Activated T-cell treated with anti-CD3 and anti-CD28 coated beads, Interleukin-2, amount 50 U/mL, for 48 hours (primary cell): ENCODE data around the gene RPS2.
"Not testable (repeated sequence)": the region's sequence is repeated elsewhere in the genome, so short reads cannot be mapped to it uniquely, and the experiment has no call there.

Experiments
- DNase-seq, 2 experiments: peaks; one replicate each; pipeline ENCODE4 v3.0.0-alpha.2; 2020

RPS2 gene

DNA sequence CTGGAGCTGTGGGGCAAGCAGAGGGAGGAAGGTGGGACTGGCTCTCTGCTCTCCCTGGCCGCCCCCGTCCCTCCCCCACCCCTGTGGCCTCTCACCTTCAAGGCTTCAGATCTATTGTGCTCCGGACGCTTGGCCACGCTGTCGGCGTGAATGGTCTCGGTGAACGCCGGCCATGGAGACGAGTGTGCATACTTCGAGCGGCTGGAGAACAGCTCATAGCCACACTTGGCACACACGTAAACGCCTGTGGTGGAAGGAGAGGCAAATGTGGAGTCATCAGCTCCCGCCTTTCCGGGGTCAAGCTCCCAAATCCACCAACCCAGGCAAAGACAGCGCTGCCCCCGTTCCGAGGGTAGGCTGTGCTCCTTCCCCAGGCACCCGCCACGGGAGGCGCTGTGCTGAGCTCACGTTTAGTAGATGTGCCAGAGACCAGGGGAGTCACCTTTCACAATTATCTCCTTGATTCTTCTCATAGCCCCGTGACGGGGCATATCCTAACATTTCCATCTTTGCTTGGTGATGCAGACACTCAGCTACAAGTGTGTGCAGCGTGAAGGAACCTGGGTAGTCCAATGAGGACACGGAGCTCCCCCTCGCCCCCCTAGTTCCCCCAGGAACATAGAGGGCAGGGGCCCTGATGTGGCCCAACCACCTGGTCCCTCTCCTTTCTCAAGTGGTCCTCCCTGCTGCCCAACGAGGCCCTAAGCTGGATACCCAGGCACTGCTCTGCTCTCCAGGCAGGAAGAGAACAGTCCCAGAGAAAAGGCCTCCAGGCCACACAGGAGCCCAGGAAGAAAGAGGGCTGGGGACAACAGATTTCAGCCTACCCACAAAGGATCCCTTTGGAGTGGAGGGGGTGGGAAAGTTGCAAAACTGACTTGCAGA, 23.2 kb downstream of the RPS2 start:
- DNase-seq, result no peak

DNA sequence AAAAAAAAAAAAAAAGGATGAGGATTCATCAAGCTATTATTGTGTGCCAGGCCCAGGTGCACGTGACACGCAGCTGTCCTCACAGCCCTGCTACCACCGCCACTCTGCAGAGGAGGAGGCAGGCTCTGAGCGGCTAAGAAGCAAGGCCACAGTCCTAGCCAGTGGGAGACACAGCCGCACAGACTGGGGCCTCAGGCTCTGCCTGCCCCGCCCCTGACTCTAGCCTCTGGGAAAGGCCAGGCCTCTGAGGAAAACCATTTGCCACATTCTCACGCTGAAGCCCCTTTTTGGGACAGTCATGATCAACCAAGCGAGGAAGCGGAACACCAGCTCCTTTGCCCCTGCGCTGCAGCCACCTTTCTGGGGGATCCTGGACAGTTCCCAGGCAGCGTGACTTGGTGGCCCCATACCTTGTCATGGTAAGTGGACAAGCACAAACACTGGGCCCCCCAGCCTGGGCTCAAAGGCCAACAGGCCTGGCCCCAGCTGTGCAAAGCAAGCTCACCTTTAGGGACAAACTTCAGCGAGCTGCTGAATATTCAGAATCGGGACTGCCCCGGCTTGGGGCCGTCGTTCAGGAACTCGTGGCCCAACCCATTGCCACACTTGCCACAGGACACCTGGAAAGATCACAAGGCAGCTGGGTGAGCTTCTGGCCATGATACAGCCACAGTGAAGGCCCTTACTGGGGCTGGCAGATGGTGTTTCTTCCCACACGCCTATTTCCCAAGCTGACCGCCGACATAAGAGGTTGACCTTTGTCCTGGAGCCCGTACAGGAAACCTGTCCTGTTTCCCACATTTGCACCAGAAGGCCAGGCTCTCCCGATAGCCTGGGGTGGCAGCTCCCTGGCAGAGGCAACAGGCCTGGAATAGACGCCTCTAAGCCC, 24.1 kb downstream of the RPS2 start:
- no peak for DNase-seq

DNA sequence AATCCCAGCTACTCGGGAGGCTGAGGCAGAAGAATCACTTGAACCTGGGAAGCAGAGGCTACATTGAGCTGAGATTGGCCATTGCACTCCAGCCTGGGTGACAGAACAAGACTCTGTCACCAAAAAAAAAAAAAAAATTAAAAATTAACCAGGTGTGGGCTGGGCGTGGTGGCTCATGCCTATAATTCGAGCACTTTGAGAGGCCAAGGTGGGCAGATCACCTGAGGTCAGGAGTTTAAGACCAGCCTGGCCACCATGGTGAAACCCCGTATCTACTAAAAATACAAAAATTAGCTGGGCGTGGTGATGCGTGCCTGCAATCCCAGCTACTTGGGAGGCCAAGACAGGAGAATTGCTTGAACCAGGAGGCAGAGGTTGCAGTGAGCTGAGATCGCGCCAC, 24.8 kb downstream of the RPS2 start:
- DNase-seq, result not testable (repeated sequence)

- DNase-seq, result no peak
These were observed 25.7 kb downstream of the RPS2 start for GRCh38 chr16:1938910-1939309.

DNA sequence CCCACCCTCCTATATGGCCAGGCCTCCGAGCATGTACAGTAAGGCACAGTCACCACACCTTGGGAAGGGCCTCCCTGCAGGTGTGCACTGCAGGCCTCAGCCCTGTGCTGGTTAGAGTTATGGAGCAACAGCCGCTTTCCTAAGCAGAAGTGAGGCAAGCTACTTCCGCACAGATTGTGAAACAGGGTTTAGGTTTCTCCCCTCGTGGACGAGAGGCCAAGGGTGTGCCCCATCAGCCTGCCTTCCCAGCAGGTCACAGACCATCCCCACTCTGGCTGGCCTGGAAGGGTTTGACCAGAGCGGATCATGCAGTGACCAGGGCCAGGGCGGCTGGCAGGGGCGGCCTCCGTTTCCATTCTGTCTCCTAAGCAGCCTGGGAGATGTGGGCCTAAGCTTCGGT, 26.3 kb downstream of the RPS2 start:
- DNase-seq, result no peak

DNA sequence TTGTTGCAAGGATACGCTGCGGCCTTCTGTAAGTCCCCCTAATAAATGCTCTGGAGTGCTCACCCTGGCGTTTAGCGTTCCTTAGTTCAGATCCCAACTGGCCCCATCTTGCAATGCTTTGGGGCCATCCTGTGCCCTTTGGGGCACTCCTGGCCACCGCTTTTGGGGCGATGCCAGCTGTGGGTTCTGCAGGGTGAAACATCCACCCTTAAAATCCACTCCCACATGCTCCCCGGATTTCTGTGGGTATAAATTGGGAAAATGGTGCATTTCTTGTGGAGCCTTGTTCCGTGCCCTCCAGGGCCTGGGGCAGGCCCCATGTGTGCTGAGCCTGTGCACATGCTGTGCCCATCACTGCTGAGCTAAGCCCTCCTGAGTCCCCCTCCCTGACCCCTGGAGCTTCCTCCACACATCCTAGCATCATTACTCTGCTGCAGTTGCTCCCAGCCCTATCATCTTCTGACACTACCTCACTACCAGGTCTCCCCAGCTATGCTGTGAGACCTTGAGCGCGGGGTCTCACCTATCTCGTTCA, 27.6 kb downstream of the RPS2 start:
- DNase-seq, result no peak

DNA sequence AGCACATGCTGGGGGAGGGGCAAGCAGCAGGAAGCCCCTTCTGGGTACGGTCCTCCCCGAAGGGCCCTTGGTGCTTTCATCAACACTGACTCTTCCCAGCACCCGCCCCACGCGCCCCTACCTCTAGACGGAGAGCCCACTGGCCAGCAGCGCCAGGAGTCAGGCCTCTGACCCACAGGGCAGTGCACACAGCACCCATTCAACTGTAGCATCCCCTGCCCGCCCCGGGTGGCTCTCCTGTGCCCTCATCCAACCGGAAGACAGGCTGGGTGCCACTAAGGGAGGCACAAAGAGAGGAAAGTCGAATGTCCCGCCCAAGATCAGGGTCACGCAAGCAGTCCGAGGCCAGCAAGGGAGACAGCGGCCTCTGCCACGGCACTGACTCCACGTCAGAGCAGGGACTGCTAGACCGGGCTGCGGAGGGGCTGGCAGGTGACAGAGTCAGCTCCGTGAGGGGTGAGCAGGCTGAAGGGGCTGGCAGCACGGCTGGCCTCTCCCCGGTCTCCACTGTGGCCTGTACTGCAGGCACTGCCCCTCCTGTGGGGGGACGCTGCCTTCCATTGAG, 31.4 kb downstream of the RPS2 start:
- DNase-seq, result no peak

GRCh38 chr16:1932050-1933028, 32.3 kb downstream of the RPS2 start:
- no peak for DNase-seq

DNA sequence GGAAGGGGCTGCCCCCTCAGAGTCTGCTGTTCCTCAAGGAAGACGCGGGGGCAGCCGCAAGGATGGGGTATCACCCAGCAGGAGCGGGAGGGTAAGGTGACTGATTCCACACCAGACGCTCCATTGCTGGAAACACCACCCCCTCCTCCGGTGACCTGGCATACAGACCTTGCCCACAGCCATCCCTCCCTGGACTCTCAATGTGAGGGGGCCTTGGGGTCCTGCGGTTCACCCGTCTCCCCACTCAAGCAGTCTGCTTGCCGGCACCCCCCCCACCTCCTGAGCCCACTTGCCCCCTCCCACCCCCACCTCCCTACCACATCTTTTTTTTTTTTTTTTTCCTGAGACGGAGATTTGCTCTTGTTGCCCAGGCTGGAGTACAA, 34.3 kb downstream of the RPS2 start:
- no peak for DNase-seq

DNA sequence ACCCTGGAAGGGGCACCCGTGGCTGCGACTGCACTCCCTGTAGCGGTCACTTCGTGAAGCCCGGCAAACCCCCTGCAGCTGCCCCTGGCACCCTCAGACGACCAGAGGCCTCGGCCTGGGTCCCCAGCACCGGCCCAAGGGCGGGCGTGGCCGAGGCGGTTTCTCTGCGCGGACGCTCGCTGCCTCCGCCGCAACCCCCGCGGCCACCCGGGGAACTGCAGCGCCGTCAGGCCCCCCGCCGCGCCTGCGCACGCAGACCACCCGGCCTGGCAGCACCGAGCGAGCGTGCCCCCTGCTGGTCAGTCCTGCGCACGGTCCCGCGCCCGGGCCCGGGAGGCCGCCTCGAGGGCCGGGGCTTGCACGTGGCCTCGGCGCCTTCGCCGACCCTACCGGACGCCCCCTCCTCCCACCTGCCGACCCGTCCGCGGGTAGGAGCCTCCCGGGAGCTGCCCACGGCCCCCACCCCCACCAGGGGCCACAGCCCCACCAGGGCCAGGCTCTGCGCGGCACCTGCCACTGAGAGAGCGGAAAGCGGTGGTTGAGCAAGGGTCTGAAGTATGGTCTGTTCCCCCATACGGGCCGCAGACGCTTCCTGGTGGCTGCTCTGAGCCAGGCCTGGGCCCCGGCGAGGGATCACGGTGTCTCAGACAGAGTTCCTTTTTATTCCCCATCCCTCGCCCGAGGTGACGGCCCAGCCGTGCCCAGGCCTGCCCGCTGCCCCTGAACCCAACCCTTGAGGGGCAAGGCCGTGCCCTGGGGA, 34.9 kb downstream of the RPS2 start:
- DNase-seq, result peak; percentile 96 to 97

DNA sequence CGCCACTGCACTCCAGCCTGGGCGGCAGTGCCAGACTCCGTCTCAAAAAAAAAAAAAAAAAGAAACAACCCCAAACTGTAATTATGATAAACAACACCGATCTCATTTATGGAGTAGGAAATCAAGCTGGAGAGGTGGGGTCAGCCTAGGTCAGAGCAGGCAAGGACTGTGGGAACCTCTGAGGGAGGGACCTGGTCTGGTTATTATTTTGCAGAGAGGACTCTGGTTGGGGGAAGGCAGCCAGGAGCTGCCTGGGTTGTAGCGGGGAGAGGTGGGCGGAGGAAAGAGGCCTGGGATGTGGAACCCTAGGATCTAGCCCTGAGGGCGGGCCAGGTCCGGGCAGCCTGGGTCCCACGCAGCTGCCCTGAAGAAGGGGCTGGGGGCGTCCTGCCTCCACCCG, 35.5 kb downstream of the RPS2 start:
- DNase-seq, result no peak

- no peak for DNase-seq
These were observed 38.4 kb downstream of the RPS2 start for GRCh38 chr16:1926271-1926670.

DNA sequence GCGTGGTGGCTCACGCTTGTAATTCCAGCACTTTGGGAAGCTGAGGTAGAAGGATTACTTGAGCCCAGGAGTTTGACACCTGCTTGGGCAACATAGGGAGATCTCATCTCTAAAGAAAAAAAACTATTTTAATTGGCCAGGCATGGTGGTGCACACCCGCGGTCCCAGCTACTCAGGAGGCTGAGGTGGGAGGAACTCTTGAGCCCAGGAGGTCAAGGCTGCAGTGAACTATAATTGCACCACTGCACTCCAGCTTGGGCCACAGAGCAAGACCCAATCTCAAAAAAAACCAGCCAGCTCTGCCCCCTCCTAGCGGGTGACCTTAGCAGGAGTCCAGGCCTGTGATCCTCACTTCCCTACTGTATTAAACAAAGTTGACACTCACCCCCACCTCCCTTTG, 40.5 kb downstream of the RPS2 start:
- no peak for DNase-seq

GRCh38 chr16:1923299-1924034, 41.2 kb downstream of the RPS2 start:
- DNase-seq, result peak; percentile 39 to 52

- no peak for DNase-seq
These were observed 42.3 kb downstream of the RPS2 start for GRCh38 chr16:1922357-1922756.

- peak; percentile 28 to 56 for DNase-seq
These were observed 43.9 kb downstream of the RPS2 start for GRCh38 chr16:1920727-1921171.

- DNase-seq, result not testable (repeated sequence)
These were observed 44.5 kb downstream of the RPS2 start for GRCh38 chr16:1920122-1920521.

GRCh38 chr16:1919327-1919998, 45.2 kb downstream of the RPS2 start:
- DNase-seq, result no peak
